ENCODE data around the gene TMEM138. TPM values are rescaled to one million over a fixed set of nuclear protein-coding genes. Genes with fewer than 3 reads are reported as not detected.

Gene TMEM138
- total and polyA plus RNA-seq, 2 donors from 2014 or later, result 42.3 to 62.3 TPM

- no peaks in the 10 kb centered on the region for H3K4me1 ChIP-seq (ENCODE audit: control insufficient read depth in 2 of 3, insufficient read depth in 2 of 3, low read depth in 1 of 3, low read length in 3 of 3)
- H3K27ac ChIP-seq (ENCODE audit: low read depth in 2 of 2, low read length in 2 of 2), result no peak overlapping the region
- no peaks in the 10 kb centered on the region for H3K9me3 ChIP-seq (ENCODE audit: control insufficient read depth in 2 of 3, insufficient read depth in 1 of 3, low read length in 3 of 3)
- intact Hi-C loops (cut with DNase I), result no loop called here
- no peak overlapping the region for H3K4me3 ChIP-seq (ENCODE audit: low read length in 3 of 3)
- TF ChIP-seq, protein P1, sequence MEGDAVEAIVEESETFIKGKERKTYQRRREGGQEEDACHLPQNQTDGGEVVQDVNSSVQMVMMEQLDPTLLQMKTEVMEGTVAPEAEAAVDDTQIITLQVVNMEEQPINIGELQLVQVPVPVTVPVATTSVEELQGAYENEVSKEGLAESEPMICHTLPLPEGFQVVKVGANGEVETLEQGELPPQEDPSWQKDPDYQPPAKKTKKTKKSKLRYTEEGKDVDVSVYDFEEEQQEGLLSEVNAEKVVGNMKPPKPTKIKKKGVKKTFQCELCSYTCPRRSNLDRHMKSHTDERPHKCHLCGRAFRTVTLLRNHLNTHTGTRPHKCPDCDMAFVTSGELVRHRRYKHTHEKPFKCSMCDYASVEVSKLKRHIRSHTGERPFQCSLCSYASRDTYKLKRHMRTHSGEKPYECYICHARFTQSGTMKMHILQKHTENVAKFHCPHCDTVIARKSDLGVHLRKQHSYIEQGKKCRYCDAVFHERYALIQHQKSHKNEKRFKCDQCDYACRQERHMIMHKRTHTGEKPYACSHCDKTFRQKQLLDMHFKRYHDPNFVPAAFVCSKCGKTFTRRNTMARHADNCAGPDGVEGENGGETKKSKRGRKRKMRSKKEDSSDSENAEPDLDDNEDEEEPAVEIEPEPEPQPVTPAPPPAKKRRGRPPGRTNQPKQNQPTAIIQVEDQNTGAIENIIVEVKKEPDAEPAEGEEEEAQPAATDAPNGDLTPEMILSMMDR (IDR thresholded peaks at IDR 0.05; ENCODE audit: borderline replicate concordance, extremely low read depth, insufficient read depth), result no peak
- no peak for FAIRE-seq
- peaks cover 6 to 57% (median 45%) of the 10 kb centered on the region in 3 donors for H3K36me3 ChIP-seq (ENCODE audit: control insufficient read depth in 2 of 3, insufficient read depth in 3 of 3, low read length in 3 of 3)
- H3K9ac ChIP-seq (ENCODE audit: low read length in 3 of 3), result no peak overlapping the region
- H3K27me3 ChIP-seq (ENCODE audit: control insufficient read depth, insufficient read depth, low read length), result no peaks in the 10 kb centered on the region
- no peak for DNase-seq
These were observed 41.5 kb downstream of the TMEM138 start for GRCh38 chr11:61403658-61404057.

DNA sequence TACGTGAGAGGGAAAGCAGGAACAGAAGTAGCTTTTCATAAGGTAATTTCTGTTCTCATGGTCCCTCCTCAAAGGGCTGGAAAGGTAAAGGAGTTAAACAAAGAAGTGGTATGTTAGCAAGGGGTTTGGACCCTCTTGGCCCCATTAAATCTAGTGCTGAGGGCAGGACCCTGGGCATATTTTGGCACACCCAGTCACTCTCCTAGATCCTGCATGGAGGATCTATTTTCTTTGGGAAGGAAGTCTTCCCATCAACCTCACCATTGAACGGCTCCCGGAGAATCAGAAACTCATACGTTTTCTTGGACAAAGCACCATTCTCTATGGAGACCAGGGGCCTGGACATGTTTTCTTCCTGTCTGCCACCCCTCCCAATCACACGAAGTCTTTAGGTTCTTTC lies 41.9 kb downstream of the TMEM138 start:
- FAIRE-seq, result no peak
- Histone ChIP-seq H3K4me1 (ENCODE audit: control insufficient read depth in 2 of 3, insufficient read depth in 2 of 3, low read depth in 1 of 3, low read length in 3 of 3) (no peaks in the 10 kb centered on the region), H3K27me3 (ENCODE audit: control insufficient read depth, insufficient read depth, low read length) (no peaks in the 10 kb centered on the region), H3K9ac (ENCODE audit: low read length in 3 of 3) (no peak overlapping the region), H3K27ac (ENCODE audit: low read depth in 2 of 2, low read length in 2 of 2) (no peak overlapping the region), H3K36me3 (ENCODE audit: control insufficient read depth in 2 of 3, insufficient read depth in 3 of 3, low read length in 3 of 3) (peaks cover 6 to 59% (median 47%) of the 10 kb centered on the region in 3 donors), H3K4me3 (ENCODE audit: low read length in 3 of 3) (no peak overlapping the region), H3K9me3 (ENCODE audit: control insufficient read depth in 2 of 3, insufficient read depth in 1 of 3, low read length in 3 of 3) (no peaks in the 10 kb centered on the region)
- intact Hi-C loops (cut with DNase I), result no loop called here
- DNase-seq, result no peak
- TF ChIP-seq, protein P1 (IDR thresholded peaks at IDR 0.05; ENCODE audit: borderline replicate concordance, extremely low read depth, insufficient read depth), result no peak

GRCh38 chr11:61404641-61405040 lies 42.5 kb downstream of the TMEM138 start:
- no peak overlapping the region for H3K4me3 ChIP-seq (ENCODE audit: low read length in 3 of 3)
- H3K4me1 ChIP-seq (ENCODE audit: control insufficient read depth in 2 of 3, insufficient read depth in 2 of 3, low read depth in 1 of 3, low read length in 3 of 3), result no peaks in the 10 kb centered on the region
- no peak for FAIRE-seq
- intact Hi-C loops (cut with DNase I), result no loop called here
- no peaks in the 10 kb centered on the region for H3K9me3 ChIP-seq (ENCODE audit: control insufficient read depth in 2 of 3, insufficient read depth in 1 of 3, low read length in 3 of 3)
- TF ChIP-seq, protein P1 (IDR thresholded peaks at IDR 0.05; ENCODE audit: borderline replicate concordance, extremely low read depth, insufficient read depth), result no peak
- H3K27me3 ChIP-seq (ENCODE audit: control insufficient read depth, insufficient read depth, low read length), result no peaks in the 10 kb centered on the region
- no peak overlapping the region for H3K9ac ChIP-seq (ENCODE audit: low read length in 3 of 3)
- DNase-seq, result no peak
- H3K27ac ChIP-seq (ENCODE audit: low read depth in 2 of 2, low read length in 2 of 2), result no peak overlapping the region
- H3K36me3 ChIP-seq (ENCODE audit: control insufficient read depth in 2 of 3, insufficient read depth in 3 of 3, low read length in 3 of 3), result peaks cover 6 to 59% (median 47%) of the 10 kb centered on the region in 3 donors

DNA sequence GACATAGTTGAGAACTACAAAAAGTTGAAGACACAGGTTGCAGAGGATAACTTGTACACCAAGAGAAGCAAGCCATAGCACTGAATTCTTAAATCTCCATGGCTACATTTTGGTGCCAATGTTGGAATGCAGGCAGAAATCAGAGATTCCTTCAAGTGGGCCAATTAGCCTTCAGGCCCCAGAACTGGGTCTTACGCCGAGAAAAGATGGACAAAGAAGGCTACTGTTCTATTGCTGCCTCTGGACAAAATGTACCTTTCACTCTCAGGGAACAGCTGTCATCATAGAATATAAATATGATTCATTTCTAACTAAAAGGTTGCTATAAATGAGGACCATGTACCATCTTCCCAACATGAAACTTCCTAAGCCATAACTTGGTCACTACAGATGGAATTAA lies 43.9 kb downstream of the TMEM138 start:
- Histone ChIP-seq H3K4me1 (ENCODE audit: control insufficient read depth in 2 of 3, insufficient read depth in 2 of 3, low read depth in 1 of 3, low read length in 3 of 3) (no peaks in the 10 kb centered on the region), H3K9ac (ENCODE audit: low read length in 3 of 3) (no peak overlapping the region), H3K4me3 (ENCODE audit: low read length in 3 of 3) (no peak overlapping the region), H3K9me3 (ENCODE audit: control insufficient read depth in 2 of 3, insufficient read depth in 1 of 3, low read length in 3 of 3) (no peaks in the 10 kb centered on the region), H3K27me3 (ENCODE audit: control insufficient read depth, insufficient read depth, low read length) (no peaks in the 10 kb centered on the region), H3K27ac (ENCODE audit: low read depth in 2 of 2, low read length in 2 of 2) (no peak overlapping the region), H3K36me3 (ENCODE audit: control insufficient read depth in 2 of 3, insufficient read depth in 3 of 3, low read length in 3 of 3) (peaks cover 8 to 69% (median 55%) of the 10 kb centered on the region in 3 donors)
- FAIRE-seq (no peak), DNase-seq (no peak)
- intact Hi-C loops (cut with DNase I), result no loop called here
- TF ChIP-seq, protein P1 (IDR thresholded peaks at IDR 0.05; ENCODE audit: borderline replicate concordance, extremely low read depth, insufficient read depth), result no peak

Data from kidney (tissue), 14 donors.